Suppressor macrophage (primary cell): Measurements from ENCODE around the gene SMAD7.

Source experiments
- DNase-seq, 4 experiments: peaks; one replicate each; pipeline ENCODE4 v3.0.0-alpha.2; 2020 to 2022

SMAD7 gene

DNA sequence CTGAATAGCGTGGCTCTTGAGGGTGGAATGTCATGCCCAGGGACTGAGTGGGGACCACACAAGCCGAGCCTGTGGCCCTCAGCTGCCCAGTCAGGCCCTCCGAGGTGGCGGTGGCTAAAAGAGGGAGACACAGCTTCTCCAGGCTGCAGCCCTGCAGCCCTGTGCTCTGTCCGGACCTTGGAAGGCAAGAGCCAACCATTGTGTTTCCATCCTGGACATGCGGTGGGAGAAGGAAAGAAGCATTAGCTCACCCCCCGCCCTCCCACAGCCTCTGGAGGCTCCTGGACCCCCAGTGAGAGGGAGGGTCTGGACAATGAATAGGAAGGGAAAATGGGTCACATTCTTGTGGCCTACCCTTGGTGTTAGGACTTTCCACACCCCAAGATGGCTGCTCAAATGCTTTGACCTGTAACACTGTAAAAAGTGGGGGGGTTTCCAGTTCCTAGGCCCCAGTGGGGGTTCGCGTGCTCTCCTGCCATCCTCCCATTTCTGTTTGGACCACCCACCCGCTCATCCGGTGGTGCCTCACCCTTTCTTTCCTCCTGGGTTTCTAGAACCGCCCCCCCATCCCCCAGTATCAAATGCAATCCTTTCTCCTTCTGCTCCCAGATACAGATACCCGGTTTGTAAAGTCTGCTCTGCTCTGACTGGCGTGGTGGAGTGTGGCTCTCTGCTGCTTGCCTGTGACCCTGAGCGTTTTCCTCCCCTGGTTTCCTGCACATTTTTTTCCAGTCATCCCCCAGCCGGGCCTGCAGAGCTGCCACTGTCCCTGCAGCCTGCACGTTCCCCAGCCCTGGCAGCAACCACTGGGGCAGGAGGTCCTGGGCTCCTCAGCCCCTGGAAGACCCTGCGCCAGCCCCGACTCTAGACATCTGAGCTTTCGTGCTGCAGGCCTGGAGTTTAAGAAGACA, 36.3 kb upstream of the SMAD7 start:
- DNase-seq, result no peak

DNA sequence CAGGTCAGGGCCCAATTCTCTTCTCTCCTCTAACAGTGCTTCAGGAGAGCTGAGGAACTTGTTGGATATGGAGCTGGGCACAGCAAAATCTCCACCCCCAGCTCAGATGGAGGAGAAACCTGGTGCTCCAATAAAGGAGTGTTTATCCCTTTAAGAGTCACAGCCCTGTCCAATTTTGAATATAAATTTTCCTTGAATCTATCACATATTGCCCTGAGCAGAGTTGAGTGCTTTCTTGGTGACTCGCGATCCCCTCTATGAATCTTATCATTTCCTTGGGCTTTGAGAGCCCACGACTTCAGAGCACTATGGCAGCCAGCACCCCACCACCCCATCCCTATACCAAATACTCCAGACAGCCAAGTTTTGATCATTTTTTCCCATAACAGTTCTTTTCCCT, 34.4 kb upstream of the SMAD7 start:
- no peak for DNase-seq

DNA sequence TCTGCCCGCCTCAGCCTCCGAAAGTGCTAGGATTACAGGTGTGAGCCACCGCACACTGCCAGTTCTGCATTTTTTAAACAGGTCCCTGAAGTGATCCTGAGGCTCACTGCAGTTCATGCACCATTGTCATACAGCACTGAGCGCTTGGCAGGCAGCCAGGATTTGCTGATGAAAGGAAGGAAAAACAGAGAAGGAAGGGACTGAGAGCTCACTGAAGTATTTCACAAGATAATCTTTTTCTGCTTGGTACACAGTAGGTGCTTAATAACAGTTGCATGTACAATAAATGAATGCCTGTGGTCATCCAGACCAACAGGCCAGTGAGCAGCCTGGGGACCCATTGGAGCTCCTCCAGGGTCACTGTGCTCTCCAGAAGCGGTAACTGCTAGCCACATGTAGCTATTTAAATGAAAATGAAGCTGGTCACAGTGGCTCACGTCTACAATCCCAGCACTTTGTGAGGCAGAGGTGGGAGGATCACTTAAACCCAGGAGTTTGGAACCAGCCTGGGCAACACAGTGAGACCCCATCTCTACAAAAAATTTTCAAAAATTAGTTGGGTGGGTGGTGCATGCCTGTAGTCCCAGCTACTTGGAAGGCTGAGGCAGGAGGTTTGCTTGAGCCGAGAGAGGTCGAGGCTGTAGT, 33.1 kb upstream of the SMAD7 start:
- peak; percentile 40 to 65 (median 56) for DNase-seq

DNA sequence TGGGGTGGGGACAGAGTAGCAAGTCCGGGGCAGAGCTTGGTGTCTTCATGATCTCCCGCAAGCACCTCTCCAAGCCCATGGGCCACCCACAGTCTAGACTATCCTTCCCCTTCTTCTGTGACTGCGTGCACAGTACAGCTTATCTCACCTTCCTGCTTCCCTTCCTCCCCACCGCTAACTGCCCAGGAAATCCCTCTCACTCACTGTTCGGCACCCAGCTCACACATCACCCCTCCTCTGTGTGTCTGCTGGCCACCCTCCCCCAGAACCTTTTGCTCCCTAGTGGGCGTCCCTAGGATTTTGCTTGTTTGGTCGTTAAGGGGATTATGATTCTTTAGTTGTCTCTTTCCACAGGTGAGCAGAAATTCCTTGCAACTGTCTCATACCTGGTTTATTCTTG, 31.5 kb upstream of the SMAD7 start:
- DNase-seq, result peak in 2 of 4 experiments; percentile 45 to 54

DNA sequence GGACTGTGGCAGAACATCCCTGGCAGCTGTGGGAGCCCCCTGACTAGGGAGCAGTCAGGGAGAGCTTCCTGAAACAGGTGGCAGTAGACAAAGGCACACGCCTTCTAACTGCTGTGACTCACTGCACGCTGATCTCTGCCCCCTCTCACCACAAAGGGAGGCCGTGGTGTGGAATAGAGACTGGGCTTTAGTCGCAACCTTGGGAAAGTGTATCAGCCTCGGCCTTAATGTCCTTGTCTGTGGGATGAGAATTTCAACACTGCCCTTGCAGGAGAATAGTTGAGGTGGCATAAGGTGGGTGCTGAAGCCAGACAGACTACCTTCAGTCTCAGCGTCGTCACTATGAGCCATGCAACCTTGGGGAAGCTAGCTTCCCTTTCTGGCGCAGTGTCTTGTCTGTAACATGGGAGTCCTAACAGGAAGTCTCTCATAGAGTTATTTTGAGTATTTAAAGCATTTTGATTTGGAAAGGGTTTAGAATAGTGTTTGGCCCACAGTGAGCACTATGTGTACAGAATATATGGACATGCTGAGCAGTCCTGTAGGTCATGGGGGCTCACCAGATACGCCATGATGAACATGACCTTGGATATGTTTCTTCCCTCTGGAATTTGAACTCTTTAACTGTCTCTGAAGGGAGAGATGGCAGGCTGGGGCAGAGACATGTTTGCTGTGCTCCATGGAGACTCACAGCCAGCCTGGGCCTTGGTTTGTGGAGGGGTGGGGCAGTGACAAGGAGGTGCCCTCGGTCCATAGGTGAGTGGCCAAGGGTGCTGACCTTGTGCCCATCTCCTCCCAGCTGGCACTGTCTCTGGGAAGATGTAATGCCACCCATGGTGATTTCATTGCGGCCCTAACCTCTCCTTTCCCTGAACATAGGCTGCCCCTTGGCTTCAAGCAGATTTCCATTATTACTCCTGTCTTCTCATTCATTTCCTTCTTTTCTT, 29.5 kb upstream of the SMAD7 start:
- DNase-seq, result peak; percentile 73 to 86 (median 80)

DNA sequence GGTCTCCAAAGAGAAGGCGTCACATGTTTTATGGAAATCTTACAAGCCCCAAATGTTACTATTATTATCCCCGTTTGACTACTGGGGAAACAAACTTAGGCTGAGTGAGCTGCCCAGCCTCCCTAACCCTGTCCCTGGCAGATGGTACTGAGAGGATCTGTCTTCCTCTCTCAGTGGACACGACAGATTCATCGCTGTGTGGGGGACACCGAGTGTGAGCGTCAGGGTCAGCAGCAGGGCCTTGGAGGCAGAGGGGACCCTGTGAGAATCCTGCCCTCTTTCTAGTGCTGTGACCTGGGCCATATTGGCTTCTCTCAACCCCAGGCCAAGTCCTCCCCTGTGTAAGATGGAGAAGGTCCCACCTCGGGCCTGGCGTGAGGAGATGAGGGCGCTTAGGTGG, 27.1 kb upstream of the SMAD7 start:
- DNase-seq, result no peak

DNA sequence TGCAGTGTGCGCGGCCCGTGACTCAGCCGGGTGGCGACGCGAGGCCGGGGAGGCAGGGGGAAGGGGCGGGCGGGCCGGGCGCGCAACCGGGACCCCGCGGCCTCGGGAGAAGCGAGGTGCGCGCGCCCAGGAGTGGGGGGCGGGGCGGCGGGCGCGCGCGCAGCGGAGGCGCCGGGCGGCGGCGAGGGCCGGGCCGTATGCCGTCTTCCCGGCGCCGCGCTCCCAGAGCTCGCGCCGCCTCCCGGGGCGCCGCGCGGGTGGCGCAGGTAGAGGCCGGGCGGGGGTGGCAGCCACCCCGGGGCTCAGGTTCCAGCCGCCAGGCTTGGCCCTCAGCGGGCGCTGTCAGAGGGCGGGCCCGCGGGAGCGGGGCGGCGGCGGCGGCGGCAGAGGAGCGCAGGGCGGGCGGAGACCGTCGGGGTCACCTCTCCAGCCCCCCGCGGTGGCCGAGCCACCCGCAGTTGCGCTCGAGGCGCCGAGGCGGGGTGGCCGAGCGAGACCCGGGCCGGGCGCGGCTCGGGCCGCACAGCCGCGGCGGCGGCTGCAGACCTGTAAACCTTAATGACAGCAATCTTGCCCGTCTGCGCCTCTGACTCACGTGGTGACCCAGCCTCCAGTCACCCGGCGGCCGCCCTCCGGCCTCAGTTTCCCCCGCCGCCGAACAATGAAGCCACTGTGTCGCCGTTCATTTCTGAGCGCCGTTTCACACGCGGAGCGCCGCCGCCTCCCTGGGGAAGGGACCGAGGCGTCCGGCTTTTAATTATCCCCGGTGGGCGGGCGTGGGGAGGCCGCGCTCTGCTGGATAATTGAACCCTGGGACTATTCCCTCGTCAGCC, 25.3 kb upstream of the SMAD7 start:
- peak in 3 of 4 experiments; percentile 52 to 75 (median 64) for DNase-seq

DNA sequence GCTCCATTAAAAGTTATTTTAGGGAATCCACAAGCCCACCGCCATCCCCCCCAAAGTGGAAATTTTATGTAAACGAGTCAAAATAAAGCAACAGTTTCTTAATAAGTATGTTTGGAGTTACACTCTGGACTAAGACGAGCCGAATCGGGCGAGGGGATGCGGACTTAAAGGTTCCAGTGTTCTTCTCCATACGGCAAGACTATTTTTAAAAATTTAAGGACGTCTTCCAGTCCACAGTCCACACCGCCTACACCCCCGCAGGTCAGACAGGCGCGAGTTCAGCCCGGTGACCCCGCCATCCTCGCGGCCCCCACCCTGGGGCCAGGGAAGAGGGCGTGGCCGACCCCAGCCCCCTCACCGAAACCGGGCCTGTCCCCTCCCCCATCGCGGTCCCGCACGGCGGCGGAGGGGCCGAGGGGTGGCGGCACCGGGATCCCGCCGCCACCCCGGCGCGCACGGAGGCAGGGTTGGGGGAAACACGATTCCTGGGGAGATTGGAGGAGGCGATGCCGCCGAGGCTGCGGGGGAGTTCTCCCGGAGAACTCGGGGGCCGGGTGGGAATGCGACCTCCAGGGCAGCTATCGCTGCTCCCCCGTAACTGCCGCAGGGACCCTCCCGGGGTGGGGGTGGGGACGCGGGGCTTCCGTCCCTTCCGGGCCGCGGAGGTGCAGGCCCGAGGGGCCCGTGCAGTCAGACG, 24.5 kb upstream of the SMAD7 start:
- peak in 1 of 4 experiments; percentile 22 for DNase-seq

DNA sequence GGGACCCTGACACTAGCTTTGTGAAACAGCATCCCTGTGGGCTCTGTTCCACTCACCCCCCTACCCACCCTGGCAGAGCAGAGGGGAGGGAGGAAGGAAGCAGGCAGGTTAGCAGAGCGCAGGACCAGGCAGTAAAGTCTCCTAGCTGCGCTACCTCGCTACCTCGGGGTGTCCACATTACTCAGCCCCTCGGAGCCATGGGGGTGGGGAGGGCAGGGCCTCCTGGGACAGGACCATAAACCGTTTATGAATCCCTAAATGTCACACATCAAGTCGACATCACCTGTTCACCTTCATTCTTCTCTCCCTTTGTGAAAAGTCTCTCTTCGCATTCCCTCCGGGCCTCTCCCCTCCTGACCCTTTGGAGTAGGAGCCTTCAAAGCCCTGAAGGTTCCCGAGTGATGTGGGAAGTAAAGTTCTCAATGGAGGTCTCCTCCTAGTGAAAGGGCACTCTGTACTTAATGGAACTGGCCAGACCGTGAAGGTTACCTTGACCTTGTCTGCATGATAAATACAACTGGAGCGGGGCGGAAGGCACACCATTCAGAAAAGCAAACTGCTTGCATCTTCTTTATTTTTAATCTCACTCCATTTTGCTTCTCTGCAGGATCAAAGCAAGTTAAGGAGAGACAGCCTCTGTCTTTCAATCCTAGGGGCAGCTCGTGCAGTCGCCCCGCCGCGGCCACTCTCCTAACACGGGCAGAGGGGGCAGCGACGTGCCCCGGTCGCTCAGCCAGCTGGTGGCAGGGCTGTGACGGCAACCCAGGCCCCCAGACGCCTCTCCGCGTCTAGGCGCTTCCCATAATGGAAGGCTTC, 23.7 kb upstream of the SMAD7 start:
- DNase-seq, result no peak

DNA sequence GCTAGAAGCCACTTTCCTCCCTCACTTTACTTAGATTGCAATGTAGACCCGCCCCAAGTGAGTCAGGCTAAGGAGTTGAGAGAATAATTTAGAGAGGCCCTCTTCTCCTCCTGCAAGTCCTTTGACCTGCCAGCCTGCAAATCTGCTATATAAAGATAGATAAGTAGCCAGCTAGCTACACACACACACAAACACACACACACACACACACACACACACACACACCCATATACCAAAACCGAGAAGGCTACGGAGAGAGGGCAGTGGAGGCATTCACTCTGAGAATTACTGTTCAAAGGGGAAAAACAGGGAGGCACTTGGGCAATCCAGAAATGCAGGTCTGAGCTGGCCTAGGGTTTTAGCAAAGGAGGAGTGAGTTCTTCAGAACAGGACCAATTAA, 23.0 kb upstream of the SMAD7 start:
- DNase-seq, result no peak

DNA sequence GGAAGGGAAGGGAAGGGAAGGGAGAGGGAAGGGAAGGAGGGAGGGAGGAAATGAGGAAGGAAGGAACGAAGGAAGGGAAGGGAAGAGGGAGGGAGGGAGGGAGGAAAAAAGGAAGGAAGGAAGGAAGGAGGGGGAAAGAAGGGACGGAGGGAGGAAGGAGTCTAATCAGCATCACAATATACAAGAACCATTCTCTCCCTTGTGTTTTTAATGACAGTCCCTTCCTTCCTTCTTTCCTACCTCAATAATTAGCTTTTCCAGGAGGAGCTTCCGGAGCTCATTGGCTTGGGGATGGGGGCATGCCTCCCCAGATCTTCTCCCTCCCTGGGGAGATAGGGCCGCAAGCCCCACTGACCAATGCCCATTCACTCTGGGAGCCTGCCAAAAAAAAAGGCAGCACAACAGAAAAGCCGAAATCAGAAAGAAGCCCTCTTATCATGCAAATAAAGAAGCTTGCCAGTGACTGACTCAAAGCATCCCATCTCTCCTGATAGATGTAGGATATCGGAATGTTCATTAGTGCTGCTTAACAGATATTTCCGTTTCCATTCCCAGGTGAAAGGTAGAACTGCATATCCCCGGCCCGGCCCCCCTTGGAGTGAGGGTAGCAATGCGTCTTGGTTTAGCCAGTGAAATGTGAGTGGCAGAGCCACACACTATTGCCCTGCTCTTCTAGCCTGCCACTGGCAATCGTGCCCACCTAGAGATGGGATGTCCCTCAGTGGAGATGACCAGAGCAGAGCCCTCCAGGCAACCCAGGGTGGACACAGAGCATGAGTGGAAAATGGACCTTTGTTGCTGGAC, 17.8 kb upstream of the SMAD7 start:
- no peak for DNase-seq

DNA sequence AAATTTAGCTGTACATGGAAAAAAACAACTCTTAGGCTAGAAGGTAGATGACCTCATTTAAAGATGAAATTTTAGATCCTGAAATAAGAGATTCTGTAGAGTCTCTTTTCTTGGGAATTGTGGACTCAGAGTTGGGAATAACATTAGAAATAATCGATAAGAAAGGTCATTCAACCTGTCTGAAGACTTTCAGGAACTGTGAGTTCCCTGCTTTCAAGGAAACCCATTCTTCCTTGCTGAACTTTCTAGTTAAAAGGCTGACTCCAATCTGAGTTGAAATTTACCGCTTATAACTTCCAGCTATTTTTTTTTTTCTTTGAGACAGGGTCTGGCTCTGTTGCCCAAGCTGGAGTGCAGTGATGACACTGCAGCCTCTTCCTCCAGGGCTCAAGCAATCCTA, 16.8 kb upstream of the SMAD7 start:
- DNase-seq, result no peak

DNA sequence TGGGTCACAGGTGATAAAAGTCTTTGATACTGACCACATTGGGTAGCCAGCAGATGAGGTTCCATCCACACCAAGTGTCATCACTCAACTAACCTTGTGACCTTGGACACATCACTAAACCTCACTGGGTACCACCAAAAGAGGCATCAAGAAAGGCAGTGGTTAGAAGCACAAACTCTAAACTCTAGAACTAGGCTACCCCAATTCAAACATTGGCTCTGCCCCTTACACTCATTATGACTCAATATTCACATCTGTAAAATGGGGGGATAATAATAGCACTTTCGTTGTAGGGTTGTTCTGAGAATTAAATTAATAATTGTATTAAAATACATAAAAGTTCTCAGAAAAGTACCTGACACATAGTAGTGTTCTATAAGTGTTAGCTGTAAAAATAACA, 15.8 kb upstream of the SMAD7 start:
- DNase-seq, result no peak

DNA sequence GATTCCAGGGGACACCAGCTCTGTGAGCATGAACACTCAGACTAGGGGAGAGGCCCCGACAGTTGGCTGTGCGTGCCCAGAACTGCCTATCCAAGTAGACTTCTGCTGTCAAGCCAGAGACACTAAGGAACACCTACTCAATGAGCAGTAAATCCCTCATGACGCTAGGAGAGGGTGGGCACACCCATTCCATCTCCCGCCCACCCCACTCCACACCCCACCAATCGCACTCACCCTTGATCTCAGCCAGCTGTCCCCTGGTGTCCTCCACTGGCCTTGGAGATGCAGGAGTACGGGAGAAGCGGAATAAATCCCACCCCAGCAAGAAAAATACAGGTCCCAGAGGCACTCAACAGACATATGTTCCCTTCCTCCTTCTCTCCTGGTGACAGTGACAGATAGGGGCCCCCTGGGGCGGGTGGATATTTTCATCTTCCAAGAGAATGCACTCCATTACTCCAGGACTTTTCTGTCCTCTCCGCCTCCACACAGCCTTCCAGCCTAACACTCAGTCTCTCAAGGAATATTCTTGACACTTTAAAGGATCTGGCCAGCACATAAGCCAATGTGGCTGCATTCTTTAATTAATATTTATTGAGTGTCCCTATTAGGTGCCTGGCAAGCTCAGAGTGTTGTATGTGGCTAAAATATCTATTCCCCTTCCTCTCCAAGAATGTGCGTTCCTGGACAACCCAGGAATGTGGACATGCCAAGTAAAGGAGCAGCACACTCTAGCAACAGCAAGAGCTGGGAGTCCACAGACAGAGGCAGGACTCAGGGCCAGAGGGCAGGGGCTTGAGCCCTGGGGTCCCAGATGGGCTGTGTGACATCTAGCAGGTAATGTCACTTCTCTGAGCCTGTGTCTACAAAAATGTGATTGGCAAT, 13.1 kb upstream of the SMAD7 start:
- DNase-seq, result no peak

DNA sequence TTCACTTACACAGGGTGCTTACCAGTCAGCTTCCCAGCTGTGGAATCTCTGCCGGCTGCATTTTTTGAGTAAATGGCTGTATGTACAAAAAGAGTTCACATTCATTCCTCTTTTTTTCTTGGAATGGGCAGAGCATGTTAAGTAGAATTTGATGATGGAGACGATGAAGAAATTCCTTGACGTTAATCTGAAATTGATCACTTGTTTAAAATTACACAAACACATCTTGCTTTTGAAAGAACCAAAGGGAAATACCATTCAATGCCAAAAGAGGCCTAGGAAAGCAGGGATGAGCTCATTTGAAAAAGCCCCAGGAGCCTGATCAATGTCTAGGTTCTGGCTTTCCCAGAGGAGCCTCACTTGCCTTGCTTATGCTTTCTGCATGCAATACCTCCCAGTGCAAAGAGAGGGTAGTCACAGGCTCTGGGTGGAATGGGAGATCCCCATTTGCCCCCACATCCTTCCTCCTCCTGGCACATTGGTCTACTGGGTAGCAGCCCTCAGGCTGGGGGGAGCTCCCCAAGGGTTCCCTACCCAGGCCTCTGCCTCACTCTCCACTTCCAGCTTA, 12.3 kb upstream of the SMAD7 start:
- DNase-seq, result peak in 2 of 4 experiments; percentile 24 to 32

DNA sequence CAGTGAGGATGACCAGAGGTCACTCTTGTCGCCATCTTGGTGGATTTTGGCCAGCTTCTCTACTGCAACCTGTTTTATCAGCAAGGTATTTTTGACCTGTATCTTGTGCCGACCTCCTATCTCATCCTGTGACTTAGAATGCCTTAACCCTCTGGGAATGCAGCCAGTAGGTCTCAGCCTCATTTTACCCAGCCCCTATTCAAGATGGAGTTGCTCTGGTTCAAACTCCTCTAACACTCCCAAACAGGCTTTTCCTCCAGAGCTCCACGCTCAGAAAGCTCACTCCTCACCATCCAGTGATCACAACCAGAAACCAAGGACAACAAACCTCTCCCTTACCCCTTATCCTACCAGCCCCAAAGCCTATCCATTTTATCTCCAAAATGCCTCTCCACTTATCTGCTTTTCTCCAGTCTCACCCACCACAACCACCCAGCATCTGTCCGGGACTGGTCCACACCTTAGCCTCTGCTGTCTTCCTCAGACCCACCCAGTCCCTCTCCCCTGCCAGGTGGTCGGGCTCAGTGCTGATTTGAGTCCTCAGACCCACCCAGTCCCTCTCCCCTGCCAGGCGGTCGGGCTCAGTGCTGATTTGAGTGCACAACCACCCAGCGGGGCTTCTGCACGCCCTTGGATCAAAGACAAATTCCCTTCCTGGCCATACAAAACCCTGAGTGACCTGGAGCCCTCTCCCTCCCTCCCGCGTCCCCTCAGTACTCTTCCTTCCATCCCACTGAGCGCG, 11.7 kb upstream of the SMAD7 start:
- no peak for DNase-seq

DNA sequence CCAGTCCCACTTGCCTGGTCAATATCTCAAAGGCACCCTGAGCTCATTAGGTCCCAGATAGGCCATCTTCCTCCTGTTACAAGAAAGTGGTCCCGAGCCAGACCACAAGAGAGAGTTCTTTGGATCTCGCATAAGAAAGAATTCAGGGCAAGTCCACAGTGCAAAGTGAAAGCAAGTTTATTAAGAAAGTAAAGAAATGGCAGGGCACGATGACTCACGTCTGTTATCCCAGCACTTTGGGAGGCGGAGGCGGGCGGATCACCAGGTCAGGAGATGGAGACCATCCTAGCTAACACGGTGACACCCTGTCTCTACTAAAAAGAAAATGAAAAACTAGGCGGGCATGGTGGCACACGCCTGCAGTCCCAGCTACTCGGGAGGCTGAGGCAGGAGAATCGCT, 10.8 kb upstream of the SMAD7 start:
- DNase-seq, result no peak
